HCT116 (cell line): ENCODE data around the gene STRN3. TPM values are rescaled to one million over a fixed set of nuclear protein-coding genes. Genes with fewer than 3 reads are reported as not detected.

Experiments used
- ATAC-seq: fragments of 200-7000 bp; cut with Tn5 transposase; 2 replicates; pipeline ENCODE4 v1.9.1; 2020; ENCODE audit warnings: mild to moderate bottlenecking, moderate library complexity
- BruUV-seq: library from RNA; stranded (reverse); fragments of 400-500 nt; replicated peaks from 2 replicates; lab custom pipeline; 2021; lab: Mats Ljungman, UMichigan
- CTCF ChIA-PET: fragments of 300-600 bp; sonication (Branson Sonifier 250); formaldehyde crosslinking; loops from one replicate; lab custom pipeline; 2021; ENCODE audit warnings: antibody characterized with exemption; lab: Charles Lee
- POLR2A ChIA-PET: fragments of 300-600, 350-600 bp; sonication (Branson Sonifier 250); formaldehyde crosslinking; loops from one replicate; lab custom pipeline; 2021; ENCODE audit warnings: antibody characterized with exemption; lab: Charles Lee
- RAD21 ChIA-PET, 2 experiments: fragments of 300-600 bp; sonication (Branson Sonifier 250); formaldehyde crosslinking; loops; one replicate each; lab custom pipeline; 2023; ENCODE audit warnings: low total read pairs in 2 of 2; ENCODE audit not compliant: uncharacterized antibody in 2 of 2, unreplicated experiment in 2 of 2, low non-redundant PET in 1 of 2; lab: Charles Lee
- DNase-seq: peaks from one replicate; pipeline ENCODE4 v3.0.0-alpha.2; 2010; ENCODE audit warnings: low read depth, low spot score
- H2AFZ ChIP-seq: fragments of 200-600 bp; shearing (Covaris generic), sonication (generic); 2 replicates; pipeline ENCODE4 v1.6.1; 2017; ENCODE audit warnings: low read depth, mixed run types, mixed read lengths, antibody characterized with exemption, low read length; ENCODE audit not compliant: poor library complexity, severe bottlenecking
- H3K27ac ChIP-seq: 2 replicates; pipeline ENCODE4 v1.5.1; 2012; ENCODE audit warnings: low read depth, low read length
- H3K27me3 ChIP-seq: fragments of 200-600 bp; sonication (generic); 2 replicates; pipeline ENCODE4 v1.6.1; 2016; ENCODE audit warnings: mixed run types, low read length, mixed read lengths; ENCODE audit not compliant: insufficient read depth
- H3K36me3 ChIP-seq, 2 experiments: fragments of 200-500 bp in 1 of 2; fragments of 200-600 bp in 1 of 2; sonication (Bioruptor generic) in 1 of 2; sonication (generic) in 1 of 2; 2 replicates each; pipeline versions ENCODE4 v1.5.1 to v1.6.1; 2014 to 2016; ENCODE audit warnings: low read length in 2 of 2, inconsistent platforms in 1 of 2, mixed read lengths in 1 of 2, mixed run types in 1 of 2; ENCODE audit not compliant: insufficient read depth in 2 of 2, control insufficient read depth in 1 of 2
- H3K4me1 ChIP-seq, 2 experiments: fragments of 200-600 bp in 1 of 2; sonication (generic) in 1 of 2; 2 replicates each; pipeline versions ENCODE4 v1.5.1 to v1.6.1; 2012 to 2017; ENCODE audit warnings: low read length in 2 of 2, inconsistent platforms in 1 of 2, mild to moderate bottlenecking in 1 of 2, mixed read lengths in 1 of 2, mixed run types in 1 of 2, moderate library complexity in 1 of 2; ENCODE audit not compliant: insufficient read depth in 2 of 2, control insufficient read depth in 1 of 2
- H3K4me2 ChIP-seq: fragments of 200-600 bp; sonication (generic); 2 replicates; pipeline ENCODE4 v1.6.1; 2017; ENCODE audit warnings: mixed run types, low read length, mixed read lengths
- H3K4me3 ChIP-seq, 2 experiments: fragments of 200-600 bp in 1 of 2; sonication (generic) in 1 of 2; replicated peaks in 1 of 2; 2 replicates each; pipeline ENCODE4 v1.5.1; 2011 to 2016; ENCODE audit warnings: low read length in 2 of 2, control low read depth in 1 of 2, low read depth in 1 of 2, mild to moderate bottlenecking in 1 of 2, mixed read lengths in 1 of 2, mixed run types in 1 of 2
- H3K79me2 ChIP-seq: fragments of 200-600 bp; sonication (generic); 2 replicates; pipeline ENCODE4 v1.6.1; 2017; ENCODE audit warnings: mild to moderate bottlenecking, mixed run types, low read length, moderate library complexity, mixed read lengths; ENCODE audit not compliant: insufficient read depth
- H3K9ac ChIP-seq: fragments of 200-600 bp; sonication (generic); 2 replicates; pipeline ENCODE4 v1.6.1; 2016; ENCODE audit warnings: low read length, mixed read lengths
- H3K9me2 ChIP-seq: fragments of 200-600 bp; sonication (generic), shearing (Covaris generic); 2 replicates; pipeline ENCODE4 v1.6.1; 2017; ENCODE audit warnings: mixed run types, mild to moderate bottlenecking, moderate library complexity; ENCODE audit not compliant: insufficient read depth
- H3K9me3 ChIP-seq, 2 experiments: fragments of 200-500 bp in 1 of 2; fragments of 200-600 bp in 1 of 2; sonication (Bioruptor generic) in 1 of 2; sonication (generic) in 1 of 2; 2 replicates each; pipeline ENCODE4 v1.6.1; 2014 to 2017; ENCODE audit warnings: low read length in 2 of 2, mixed read lengths in 2 of 2, inconsistent platforms in 1 of 2, low read depth in 1 of 2, mild to moderate bottlenecking in 1 of 2, mixed run types in 1 of 2, moderate library complexity in 1 of 2; ENCODE audit not compliant: control insufficient read depth in 1 of 2, insufficient read depth in 1 of 2
- H4K20me1 ChIP-seq: fragments of 200-600 bp; sonication (generic), shearing (Covaris generic); 2 replicates; pipeline ENCODE4 v1.6.1; 2017; ENCODE audit warnings: mixed run types, mild to moderate bottlenecking, moderate library complexity; ENCODE audit not compliant: insufficient read depth
- CBX3 ChIP-seq: IDR thresholded peaks from 2 replicates; pipeline ENCODE4 v1.6.1; 2012; ENCODE audit warnings: low read depth
- EGR1 ChIP-seq: IDR thresholded peaks from 2 replicates; pipeline ENCODE4 v1.6.1; 2012; ENCODE audit warnings: low read depth
- ELF1 ChIP-seq: IDR thresholded peaks from 2 replicates; pipeline ENCODE4 v1.6.1; 2012; ENCODE audit warnings: low read depth, borderline replicate concordance
- EZH2 ChIP-seq: fragments of 200-600 bp; sonication (generic); IDR thresholded peaks from 2 replicates; pipeline ENCODE4 v1.6.1; 2017; ENCODE audit warnings: antibody characterized with exemption, mixed run types
- EZH2phosphoT487 ChIP-seq: fragments of 200-600 bp; IDR thresholded peaks from 2 replicates; pipeline ENCODE4 v1.6.1; 2018; ENCODE audit warnings: antibody characterized with exemption, borderline replicate concordance
- POLR2AphosphoS5 ChIP-seq: IDR thresholded peaks from 2 replicates; pipeline ENCODE4 v1.6.1; 2011; ENCODE audit warnings: mild to moderate bottlenecking, low read depth, low read length, moderate library complexity
- RAD21 ChIP-seq: IDR thresholded peaks from 2 replicates; pipeline ENCODE4 v1.6.1; 2012; ENCODE audit warnings: low read depth, mild to moderate bottlenecking
- SIN3A ChIP-seq: IDR thresholded peaks from 2 replicates; pipeline ENCODE4 v1.6.1; 2012; ENCODE audit warnings: low read depth
- SRF ChIP-seq: IDR thresholded peaks from 2 replicates; pipeline ENCODE4 v1.6.1; 2012; ENCODE audit warnings: low read depth
- TCF7L2 ChIP-seq: IDR thresholded peaks from 2 replicates; pipeline ENCODE4 v1.7.0; 2011; ENCODE audit warnings: borderline replicate concordance, inconsistent platforms; ENCODE audit not compliant: insufficient read depth, insufficient read length; ENCODE audit errors: extremely low read depth
- YY1 ChIP-seq: IDR thresholded peaks from 2 replicates; pipeline ENCODE4 v1.6.1; 2011; ENCODE audit warnings: low read length, low read depth, moderate library complexity, mild to moderate bottlenecking; ENCODE audit not compliant: insufficient replicate concordance; ENCODE audit errors: extremely low read depth
- ZFX ChIP-seq: fragments of 450-650 bp; IDR thresholded peaks from 2 replicates; pipeline ENCODE4 v1.6.1; 2017
- ZNF274 ChIP-seq: fragments of 200-500 bp; sonication (Bioruptor generic); IDR thresholded peaks from 2 replicates; pipeline ENCODE4 v1.6.1; 2014; ENCODE audit warnings: mild to moderate bottlenecking, low read depth, low read length, inconsistent platforms
- intact Hi-C: fragments of 100-400 bp; cut with micrococcal nuclease; formaldehyde crosslinking; loops from 2 replicates; pipeline ENCODE4 v1.10.0; 2022
- total RNA-seq: library from RNA; stranded (reverse); gene quantifications from one replicate; pipeline ENCODE4 v1.2.1, GENCODE V29; 2021; ENCODE audit not compliant: unreplicated experiment
- TF ChIP-seq, protein P1 (sequence below): IDR thresholded peaks from 2 replicates; pipeline ENCODE4 v1.6.1; 2011; ENCODE audit warnings: mild to moderate bottlenecking, low read length, moderate library complexity; ENCODE audit not compliant: insufficient replicate concordance; ENCODE audit errors: extremely low read depth
- TF ChIP-seq, protein P2 (sequence below): IDR thresholded peaks from 2 replicates; pipeline ENCODE4 v1.6.1; 2012
- TF ChIP-seq, protein P3 (sequence below): IDR thresholded peaks from 2 replicates; pipeline ENCODE4 v1.6.1; 2012
- TF ChIP-seq, protein P4 (sequence below), 3 experiments: fragments of 200-600 bp in 1 of 3; sonication (generic) in 1 of 3; IDR thresholded peaks in 2 of 3; conservative IDR thresholded peaks in 1 of 3; 2 replicates each; pipeline ENCODE4 v1.5.1; 2012 to 2017; ENCODE audit warnings: low read depth in 2 of 3, low read length in 2 of 3, antibody characterized with exemption in 1 of 3, borderline replicate concordance in 1 of 3, control low read depth in 1 of 3, mild to moderate bottlenecking in 1 of 3, mixed read lengths in 1 of 3, mixed run types in 1 of 3, moderate library complexity in 1 of 3; ENCODE audit not compliant: insufficient read depth in 1 of 3

Gene STRN3
- total RNA-seq, 1 experiment from 2014 or later = 43.4 TPM

DNA sequence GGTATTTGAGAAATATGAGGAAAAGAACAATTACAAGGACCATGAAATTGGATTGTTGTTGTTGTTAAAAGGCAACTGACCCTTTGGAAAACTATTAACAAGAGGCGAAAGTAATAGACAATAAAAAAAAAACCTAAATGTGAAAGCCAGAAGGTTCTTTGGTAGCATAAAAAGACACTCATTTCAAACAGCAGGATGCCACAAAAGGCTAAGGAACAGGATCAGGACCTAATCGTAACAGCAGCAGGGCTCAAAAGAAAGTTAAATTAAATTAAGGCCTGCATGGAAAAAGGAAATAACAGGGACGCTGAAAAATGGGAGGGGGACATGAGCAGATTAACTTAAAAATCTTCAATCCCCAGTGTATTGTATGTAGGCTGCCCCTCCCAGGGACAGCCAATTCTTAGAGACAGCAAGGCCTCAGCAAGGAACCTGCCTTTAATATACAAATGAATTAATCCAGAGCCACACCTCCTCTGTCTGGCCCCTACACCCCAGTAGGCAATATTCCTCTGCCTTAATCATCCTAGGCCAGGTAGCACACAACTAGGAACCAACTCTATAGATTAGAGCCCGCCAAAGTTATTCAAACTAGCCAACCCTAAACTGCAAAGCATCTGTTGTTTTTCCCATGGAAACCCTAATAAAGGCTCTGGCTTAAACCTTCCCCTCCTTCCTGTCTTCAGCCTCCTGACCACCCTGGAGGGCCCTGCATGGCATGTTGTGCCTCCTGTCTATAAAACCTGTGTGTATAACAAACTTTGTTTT is 29.1 kb downstream of the STRN3 start:
- POLR2A ChIA-PET = no interaction called here
- H3K27me3 ChIP-seq = no peaks in the 10 kb centered on the region
- H3K4me1 ChIP-seq = peaks cover 18 to 38% of the 10 kb centered on the region in 2 experiments
- no peak overlapping the region for H3K4me2 ChIP-seq
- no peak overlapping the region for H3K4me3 ChIP-seq
- no peak overlapping the region for H2AFZ ChIP-seq
- ATAC-seq (no peak), DNase-seq (no peak)
- H3K9me2 ChIP-seq = no peaks in the 10 kb centered on the region
- H3K36me3 ChIP-seq = no peaks in the 10 kb centered on the region
- H3K79me2 ChIP-seq = peaks cover 97% of the 10 kb centered on the region
- CTCF ChIA-PET = no interaction called here
- TF ChIP-seq EZH2phosphoT487 = no peak
- no peak for TF ChIP-seq EGR1
- TF ChIP-seq RAD21 = no peak
- TF ChIP-seq, protein P1, sequence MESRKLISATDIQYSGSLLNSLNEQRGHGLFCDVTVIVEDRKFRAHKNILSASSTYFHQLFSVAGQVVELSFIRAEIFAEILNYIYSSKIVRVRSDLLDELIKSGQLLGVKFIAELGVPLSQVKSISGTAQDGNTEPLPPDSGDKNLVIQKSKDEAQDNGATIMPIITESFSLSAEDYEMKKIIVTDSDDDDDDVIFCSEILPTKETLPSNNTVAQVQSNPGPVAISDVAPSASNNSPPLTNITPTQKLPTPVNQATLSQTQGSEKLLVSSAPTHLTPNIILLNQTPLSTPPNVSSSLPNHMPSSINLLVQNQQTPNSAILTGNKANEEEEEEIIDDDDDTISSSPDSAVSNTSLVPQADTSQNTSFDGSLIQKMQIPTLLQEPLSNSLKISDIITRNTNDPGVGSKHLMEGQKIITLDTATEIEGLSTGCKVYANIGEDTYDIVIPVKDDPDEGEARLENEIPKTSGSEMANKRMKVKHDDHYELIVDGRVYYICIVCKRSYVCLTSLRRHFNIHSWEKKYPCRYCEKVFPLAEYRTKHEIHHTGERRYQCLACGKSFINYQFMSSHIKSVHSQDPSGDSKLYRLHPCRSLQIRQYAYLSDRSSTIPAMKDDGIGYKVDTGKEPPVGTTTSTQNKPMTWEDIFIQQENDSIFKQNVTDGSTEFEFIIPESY = no peak
- TF ChIP-seq, protein P2, sequence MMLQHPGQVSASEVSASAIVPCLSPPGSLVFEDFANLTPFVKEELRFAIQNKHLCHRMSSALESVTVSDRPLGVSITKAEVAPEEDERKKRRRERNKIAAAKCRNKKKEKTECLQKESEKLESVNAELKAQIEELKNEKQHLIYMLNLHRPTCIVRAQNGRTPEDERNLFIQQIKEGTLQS = no peak
- no peak for TF ChIP-seq ELF1
- TF ChIP-seq, protein P3, sequence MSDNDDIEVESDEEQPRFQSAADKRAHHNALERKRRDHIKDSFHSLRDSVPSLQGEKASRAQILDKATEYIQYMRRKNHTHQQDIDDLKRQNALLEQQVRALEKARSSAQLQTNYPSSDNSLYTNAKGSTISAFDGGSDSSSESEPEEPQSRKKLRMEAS = no peak
- TF ChIP-seq CBX3 = no peak
- TF ChIP-seq SIN3A = no peak
- TF ChIP-seq, protein P4, sequence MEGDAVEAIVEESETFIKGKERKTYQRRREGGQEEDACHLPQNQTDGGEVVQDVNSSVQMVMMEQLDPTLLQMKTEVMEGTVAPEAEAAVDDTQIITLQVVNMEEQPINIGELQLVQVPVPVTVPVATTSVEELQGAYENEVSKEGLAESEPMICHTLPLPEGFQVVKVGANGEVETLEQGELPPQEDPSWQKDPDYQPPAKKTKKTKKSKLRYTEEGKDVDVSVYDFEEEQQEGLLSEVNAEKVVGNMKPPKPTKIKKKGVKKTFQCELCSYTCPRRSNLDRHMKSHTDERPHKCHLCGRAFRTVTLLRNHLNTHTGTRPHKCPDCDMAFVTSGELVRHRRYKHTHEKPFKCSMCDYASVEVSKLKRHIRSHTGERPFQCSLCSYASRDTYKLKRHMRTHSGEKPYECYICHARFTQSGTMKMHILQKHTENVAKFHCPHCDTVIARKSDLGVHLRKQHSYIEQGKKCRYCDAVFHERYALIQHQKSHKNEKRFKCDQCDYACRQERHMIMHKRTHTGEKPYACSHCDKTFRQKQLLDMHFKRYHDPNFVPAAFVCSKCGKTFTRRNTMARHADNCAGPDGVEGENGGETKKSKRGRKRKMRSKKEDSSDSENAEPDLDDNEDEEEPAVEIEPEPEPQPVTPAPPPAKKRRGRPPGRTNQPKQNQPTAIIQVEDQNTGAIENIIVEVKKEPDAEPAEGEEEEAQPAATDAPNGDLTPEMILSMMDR (IDR thresholded peaks at IDR 0.05 in 2 of 3, conservative IDR thresholded peaks at IDR 0.05 in 1 of 3; ENCODE audit: borderline replicate concordance in 1 of 3, insufficient read depth in 1 of 3, low read depth in 2 of 3, low read length in 2 of 3) = no peak
- no peak for TF ChIP-seq YY1
- no peak for TF ChIP-seq TCF7L2
- no peak for TF ChIP-seq ZNF274
- TF ChIP-seq SRF = no peak
- TF ChIP-seq EZH2 = no peak
- TF ChIP-seq POLR2AphosphoS5 = no peak
- TF ChIP-seq ZFX = no peak
- BruUV-seq = no TSS peak
- H3K27ac ChIP-seq = no peak overlapping the region
- intact Hi-C loops = no loop called here
- H3K9ac ChIP-seq = no peak overlapping the region
- RAD21 ChIA-PET = no interaction called here
- H3K9me3 ChIP-seq = no peaks in the 10 kb centered on the region
- peaks cover 9% of the 10 kb centered on the region; the same call in 1 of the 2 replicates for H4K20me1 ChIP-seq
